GM21515 (cell line): ENCODE results near the gene ZBP1.

Source experiments
- ATAC-seq: cut with Tn5 transposase; IDR thresholded peaks from one replicate; pipeline ENCODE4 v1.9.1; 2021; ENCODE audit not compliant: unreplicated experiment

ZBP1 gene

GRCh38 chr20:57620274-57620990, at the start of gene ZBP1:
TSS of gene ZBP1 (minus strand) at chr20:57620426. CDS start at chr20:57620295, 131 bp downstream.
- ATAC-seq = peak; percentile 35

GRCh38 chr20:57669632-57670031, 49.4 kb upstream of the ZBP1 start:
- no peak for ATAC-seq

- ATAC-seq = no peak
Measured at GRCh38 chr20:57667924-57668782, 47.9 kb upstream of the ZBP1 start.

GRCh38 chr20:57667388-57667787, 47.2 kb upstream of the ZBP1 start:
- ATAC-seq = no peak

GRCh38 chr20:57666834-57667157, 46.6 kb upstream of the ZBP1 start:
- ATAC-seq = no peak

- no peak for ATAC-seq
Measured at GRCh38 chr20:57666106-57666833, 46.0 kb upstream of the ZBP1 start.

GRCh38 chr20:57665589-57665971, 45.4 kb upstream of the ZBP1 start:
- no peak for ATAC-seq

GRCh38 chr20:57664924-57665588, 44.8 kb upstream of the ZBP1 start:
- ATAC-seq = no peak

- no peak for ATAC-seq
Measured at GRCh38 chr20:57664476-57664875, 44.2 kb upstream of the ZBP1 start.

GRCh38 chr20:57663681-57664451, 43.6 kb upstream of the ZBP1 start:
- ATAC-seq = no peak

GRCh38 chr20:57663241-57663640, 43.0 kb upstream of the ZBP1 start:
- no peak for ATAC-seq

GRCh38 chr20:57662456-57663240, 42.4 kb upstream of the ZBP1 start:
- ATAC-seq = no peak

- ATAC-seq = no peak
Measured at GRCh38 chr20:57661746-57662455, 41.7 kb upstream of the ZBP1 start.

GRCh38 chr20:57660922-57661745, 40.9 kb upstream of the ZBP1 start:
- ATAC-seq = no peak

GRCh38 chr20:57660181-57660921, 40.1 kb upstream of the ZBP1 start:
- no peak for ATAC-seq

- ATAC-seq = no peak
Measured at GRCh38 chr20:57659517-57660180, 39.4 kb upstream of the ZBP1 start.
